AG04449 (cell line): ENCODE measurements around the gene KCNK3.

Experiments
- CTCF ChIA-PET: fragments of 350-600 bp; formaldehyde crosslinking; extraction: SDS; loops from one replicate; lab custom pipeline; 2021; ENCODE audit warnings: antibody characterized with exemption; lab: Yijun Ruan, JAX
- POLR2A ChIA-PET: fragments of 400-600, 350-600 bp; formaldehyde crosslinking; extraction: SDS; loops from one replicate; lab custom pipeline; 2020; ENCODE audit warnings: antibody characterized with exemption, inconsistent platforms; lab: Yijun Ruan, JAX
- DNase-seq: peaks from one replicate; pipeline ENCODE4 v3.0.0-alpha.2; 2010; ENCODE audit warnings: low read depth, low spot score
- H3K4me3 ChIP-seq: 2 replicates; pipeline ENCODE4 v1.5.1; 2011; ENCODE audit warnings: low read depth, mild to moderate bottlenecking, control low read depth, low read length
- TF ChIP-seq, protein P1 (sequence below): IDR thresholded peaks from one replicate; pipeline ENCODE4 v1.5.1; 2011; ENCODE audit warnings: mild to moderate bottlenecking, moderate library complexity, low read length, control low read depth, inconsistent platforms; ENCODE audit not compliant: insufficient read depth; ENCODE audit errors: missing control alignments

The KCNK3 gene

GRCh38 chr2:26699295-26699694 is 6.8 kb downstream of the KCNK3 start:
- H3K4me3 ChIP-seq, result no peak overlapping the region
- POLR2A ChIA-PET, result no interaction called here
- CTCF ChIA-PET, result interaction anchor here (0.9 kb wide), 1 partner anchor 93 kb away, joined by 3 read pairs; no protein-coding TSS in a partner anchor
- TF ChIP-seq, protein P1, sequence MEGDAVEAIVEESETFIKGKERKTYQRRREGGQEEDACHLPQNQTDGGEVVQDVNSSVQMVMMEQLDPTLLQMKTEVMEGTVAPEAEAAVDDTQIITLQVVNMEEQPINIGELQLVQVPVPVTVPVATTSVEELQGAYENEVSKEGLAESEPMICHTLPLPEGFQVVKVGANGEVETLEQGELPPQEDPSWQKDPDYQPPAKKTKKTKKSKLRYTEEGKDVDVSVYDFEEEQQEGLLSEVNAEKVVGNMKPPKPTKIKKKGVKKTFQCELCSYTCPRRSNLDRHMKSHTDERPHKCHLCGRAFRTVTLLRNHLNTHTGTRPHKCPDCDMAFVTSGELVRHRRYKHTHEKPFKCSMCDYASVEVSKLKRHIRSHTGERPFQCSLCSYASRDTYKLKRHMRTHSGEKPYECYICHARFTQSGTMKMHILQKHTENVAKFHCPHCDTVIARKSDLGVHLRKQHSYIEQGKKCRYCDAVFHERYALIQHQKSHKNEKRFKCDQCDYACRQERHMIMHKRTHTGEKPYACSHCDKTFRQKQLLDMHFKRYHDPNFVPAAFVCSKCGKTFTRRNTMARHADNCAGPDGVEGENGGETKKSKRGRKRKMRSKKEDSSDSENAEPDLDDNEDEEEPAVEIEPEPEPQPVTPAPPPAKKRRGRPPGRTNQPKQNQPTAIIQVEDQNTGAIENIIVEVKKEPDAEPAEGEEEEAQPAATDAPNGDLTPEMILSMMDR, result no peak
- no peak for DNase-seq

DNA sequence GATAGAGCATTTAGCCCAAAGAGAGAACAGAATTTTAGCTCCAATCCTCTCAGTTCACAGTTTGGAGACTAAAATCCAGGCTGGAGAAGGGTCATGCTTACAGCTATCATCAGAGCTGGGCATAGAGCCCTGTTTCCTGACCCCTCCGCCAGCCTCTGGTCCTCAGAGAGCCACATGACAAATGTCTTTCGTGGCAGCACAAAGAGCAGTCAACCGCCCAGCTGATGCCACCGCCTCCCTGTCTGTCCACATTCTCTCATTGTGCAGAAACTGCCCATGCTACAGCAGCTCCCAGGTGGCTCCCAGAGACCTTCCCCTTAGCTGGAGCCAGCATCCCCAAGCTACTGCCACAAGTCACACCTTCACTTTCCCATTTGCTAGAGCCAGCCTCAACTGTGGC is 7.6 kb downstream of the KCNK3 start:
- DNase-seq, result no peak
- no peak overlapping the region for H3K4me3 ChIP-seq
- ChIA-PET POLR2A (no interaction called here), CTCF (interaction anchor here (0.9 kb wide), 1 partner anchor 94 kb away, joined by 3 read pairs; no protein-coding TSS in a partner anchor)
- TF ChIP-seq, protein P1, result no peak

- POLR2A ChIA-PET, result no interaction called here
- CTCF ChIA-PET, result no interaction called here
- H3K4me3 ChIP-seq, result no peak overlapping the region
These were observed 9.1 kb downstream of the KCNK3 start for GRCh38 chr2:26701596-26701995.

DNA sequence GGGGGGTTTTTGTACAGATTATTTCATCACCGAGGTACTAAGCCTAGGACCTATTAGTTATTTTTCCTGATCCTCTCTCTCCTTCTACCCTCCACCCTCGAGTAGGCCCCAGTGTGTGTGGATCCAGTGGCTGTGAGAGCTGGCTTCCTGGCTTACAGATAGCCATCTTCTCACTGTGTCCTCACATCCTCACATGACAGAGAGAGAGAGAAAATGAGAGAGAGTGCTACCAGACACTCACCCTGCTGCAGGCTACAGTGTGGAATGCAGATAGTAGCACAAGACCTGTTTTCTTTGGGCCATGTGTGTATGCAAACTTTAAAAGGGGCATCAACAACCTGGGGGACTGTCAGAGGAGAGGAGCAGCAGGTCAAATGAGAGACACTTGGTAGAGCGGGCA is 9.5 kb downstream of the KCNK3 start:
- ChIA-PET POLR2A (no interaction called here), CTCF (no interaction called here)
- TF ChIP-seq, protein P1, result no peak
- H3K4me3 ChIP-seq, result no peak overlapping the region
- DNase-seq, result no peak

More at GRCh38 chr2:26701596-26701995, 9.1 kb downstream of the KCNK3 start:
- TF ChIP-seq, protein P1, result no peak
- DNase-seq, result no peak

GRCh38 chr2:26704441-26704977 is 12.0 kb downstream of the KCNK3 start:
- no peak overlapping the region for H3K4me3 ChIP-seq
- no peak for DNase-seq
- CTCF ChIA-PET, result interaction anchor here (1.4 kb wide), 1 partner anchor 100 kb away, joined by 3 read pairs; no protein-coding TSS in a partner anchor
- POLR2A ChIA-PET, result no interaction called here
- TF ChIP-seq, protein P1, result no peak

DNA sequence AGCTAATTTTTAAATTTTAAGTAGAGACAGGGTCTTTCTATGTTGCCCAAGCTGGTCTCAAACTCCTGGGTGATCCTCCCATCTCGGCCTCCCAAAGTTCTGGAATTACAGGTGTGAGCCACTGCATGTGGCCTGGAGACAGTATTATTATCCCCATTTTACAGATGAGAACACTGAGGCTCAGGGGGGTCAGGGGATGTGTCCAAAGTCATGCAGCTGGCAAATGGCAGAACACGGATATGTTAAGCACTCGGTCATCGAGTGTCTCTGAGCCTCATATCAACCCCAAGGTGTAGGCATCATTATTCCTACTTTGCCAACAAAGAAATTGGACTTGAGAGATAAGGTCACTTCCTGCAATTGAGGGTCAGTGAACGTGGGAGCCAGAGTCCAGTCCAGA is 12.6 kb downstream of the KCNK3 start:
- DNase-seq, result no peak
- POLR2A ChIA-PET, result no interaction called here
- no peak overlapping the region for H3K4me3 ChIP-seq
- TF ChIP-seq, protein P1, result no peak
- CTCF ChIA-PET, result no interaction called here
